ENCODE results near the gene CMYA5. TPM values are rescaled to one million over a fixed set of nuclear protein-coding genes. Genes with fewer than 3 reads are reported as not detected.
"Not testable (repeated sequence)": the region's sequence is repeated elsewhere in the genome, so short reads cannot be mapped to it uniquely, and the experiment has no call there.

CMYA5 gene
- total RNA-seq, 2 experiments from 2014 or later = 0.12 to 0.21 TPM

DNA sequence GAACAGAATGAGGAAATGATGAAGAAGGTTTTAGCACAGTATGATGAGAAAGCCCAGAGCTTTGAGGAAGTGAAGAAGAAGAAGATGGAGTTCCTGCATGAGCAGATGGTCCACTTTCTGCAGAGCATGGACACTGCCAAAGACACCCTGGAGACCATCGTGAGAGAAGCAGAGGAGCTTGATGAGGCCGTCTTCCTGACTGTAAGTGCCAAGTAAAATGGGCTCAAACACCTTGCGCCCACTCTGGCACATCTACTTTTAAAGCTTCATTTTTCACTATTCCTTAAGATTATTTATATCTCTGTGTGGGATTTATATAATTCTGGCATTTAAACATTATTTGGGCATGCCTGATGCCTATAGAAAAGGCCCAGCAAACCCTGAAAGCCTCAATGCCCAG, 55.6 kb downstream of the CMYA5 start:
- H3K27ac Mint-ChIP-seq = no peak overlapping the region
- no peaks in the 10 kb centered on the region for H3K9me3 Mint-ChIP-seq (ENCODE audit: low read depth)
- H3K36me3 Mint-ChIP-seq = no peaks in the 10 kb centered on the region
- ATAC-seq = no peak
- H3K4me3 Mint-ChIP-seq = no peak overlapping the region
- CTCF ChIA-PET = interaction anchor here (1.0 kb wide), 1 partner anchor 95 kb away, joined by 3 read pairs; no protein-coding TSS in a partner anchor
- peaks cover 31% of the 10 kb centered on the region for H3K27me3 Mint-ChIP-seq
- no peaks in the 10 kb centered on the region for H3K4me1 Mint-ChIP-seq
- no peak for DNase-seq

DNA sequence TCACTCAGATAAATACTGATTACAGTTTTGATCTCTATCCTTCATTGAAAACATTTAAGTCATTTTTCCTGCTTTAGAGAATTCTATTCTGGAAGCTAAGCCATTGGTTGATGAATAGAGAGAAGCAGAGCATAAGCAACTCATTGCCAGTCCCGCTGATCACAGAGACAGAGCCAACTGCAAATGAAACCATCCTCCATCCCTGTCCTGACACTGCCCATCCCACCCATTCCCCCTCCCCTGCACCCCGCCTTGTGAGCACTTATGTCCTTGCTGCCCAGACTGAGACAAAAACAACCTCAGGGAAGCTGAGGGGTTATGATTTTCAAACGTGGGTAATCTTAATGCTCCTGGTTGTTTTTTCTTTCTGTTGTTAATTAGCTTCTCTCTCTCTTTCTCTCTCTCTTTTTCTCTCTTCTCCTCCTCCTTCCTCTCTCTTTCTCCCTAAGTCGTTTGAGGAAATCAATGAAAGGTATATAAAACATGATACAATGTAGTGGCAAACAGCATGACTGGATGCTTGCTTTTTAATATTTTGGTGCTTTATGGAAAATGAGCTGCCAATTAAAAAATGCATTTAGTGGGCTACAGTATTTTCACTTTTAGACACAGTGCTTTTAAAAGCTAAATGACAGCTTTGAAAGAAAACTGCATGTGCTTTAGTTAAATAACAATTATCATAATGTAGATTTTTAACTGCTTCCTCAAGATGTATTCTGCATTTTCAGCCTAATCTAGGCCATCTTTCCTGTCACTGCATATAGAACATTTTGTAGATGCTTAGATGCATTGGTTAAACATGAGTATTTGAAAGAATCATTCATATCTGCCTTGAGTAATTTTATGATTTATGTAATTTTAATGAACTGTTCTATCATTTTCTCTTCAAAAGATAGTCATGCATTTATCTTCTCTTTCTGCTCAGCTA, 57.3 kb downstream of the CMYA5 start:
- no peak overlapping the region for H3K27ac Mint-ChIP-seq
- H3K36me3 Mint-ChIP-seq = no peaks in the 10 kb centered on the region
- CTCF ChIA-PET = interaction anchor here (1.2 kb wide), 1 partner anchor 44 kb away, joined by 3 read pairs; no protein-coding TSS in a partner anchor
- no peak for DNase-seq
- no peaks in the 10 kb centered on the region for H3K9me3 Mint-ChIP-seq (ENCODE audit: low read depth)
- no peaks in the 10 kb centered on the region for H3K4me1 Mint-ChIP-seq
- ATAC-seq = no peak
- H3K4me3 Mint-ChIP-seq = no peak overlapping the region
- H3K27me3 Mint-ChIP-seq = peaks cover 39% of the 10 kb centered on the region

DNA sequence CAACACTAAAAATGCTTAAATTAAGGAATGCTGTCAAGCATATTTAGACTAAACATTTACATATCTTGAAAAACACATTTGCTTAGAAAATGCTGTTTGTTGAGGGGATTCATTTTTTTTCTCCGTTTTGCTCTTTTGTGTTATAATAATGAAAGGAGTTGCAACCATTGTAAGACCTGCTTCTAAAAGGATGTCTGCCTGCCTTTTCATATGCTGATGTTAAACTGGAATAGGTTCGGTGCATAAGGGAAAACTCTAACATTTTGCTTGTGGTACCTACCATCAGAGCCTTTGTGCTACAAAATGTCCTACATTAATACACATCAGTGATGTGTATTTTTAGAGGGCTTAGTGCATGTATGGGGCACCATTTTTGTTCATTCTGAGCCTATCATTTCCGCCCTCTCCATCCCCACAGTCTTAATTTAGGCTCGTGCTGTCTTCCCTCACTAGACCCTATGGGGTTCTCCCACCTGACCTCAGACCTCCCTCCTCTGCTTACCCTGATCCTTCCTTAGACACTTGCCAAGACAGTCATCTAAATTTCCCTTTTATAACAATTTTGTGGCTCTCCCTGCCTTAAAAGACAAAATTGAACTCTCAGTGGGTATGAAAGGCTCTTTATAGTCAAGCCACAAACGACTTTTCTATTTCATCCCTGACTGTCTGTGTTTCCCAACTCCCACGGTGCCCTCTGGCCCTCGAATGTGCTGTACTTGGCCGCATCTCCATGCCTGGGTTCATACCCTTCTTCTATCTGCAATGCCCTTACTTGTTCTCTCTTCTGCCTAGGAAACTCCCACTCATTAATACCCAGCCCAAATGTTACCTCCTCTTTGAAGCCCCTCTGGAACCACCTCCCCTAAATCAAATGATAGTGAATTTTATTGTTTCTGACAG, 61.2 kb downstream of the CMYA5 start:
- H3K27ac Mint-ChIP-seq = no peak overlapping the region
- no peak for DNase-seq
- H3K4me3 Mint-ChIP-seq = no peak overlapping the region
- H3K4me1 Mint-ChIP-seq = peaks cover 3% of the 10 kb centered on the region
- H3K27me3 Mint-ChIP-seq = peaks cover 48% of the 10 kb centered on the region
- H3K9me3 Mint-ChIP-seq (ENCODE audit: low read depth) = no peaks in the 10 kb centered on the region
- no peaks in the 10 kb centered on the region for H3K36me3 Mint-ChIP-seq
- CTCF ChIA-PET = no interaction called here
- ATAC-seq = no peak

DNA sequence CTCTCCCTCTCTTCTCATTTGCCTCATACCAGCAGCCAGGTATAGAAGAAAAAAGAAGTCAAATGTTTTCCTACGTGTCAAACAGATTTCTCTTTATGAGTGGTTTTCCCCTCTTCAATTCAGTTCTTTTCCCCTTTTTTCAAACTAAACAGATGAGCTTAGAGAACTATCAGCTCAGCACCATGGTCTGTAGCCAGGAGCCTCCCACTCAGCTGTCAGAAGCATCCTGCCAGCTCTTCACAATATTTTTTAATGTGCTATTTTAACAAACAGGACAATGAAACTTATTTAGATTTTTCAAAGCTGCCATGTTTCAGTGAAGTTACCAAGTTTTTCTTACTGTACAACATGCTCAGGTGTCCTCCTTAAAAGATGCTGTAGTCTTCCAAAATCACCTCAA, 63.5 kb downstream of the CMYA5 start:
- Mint-ChIP-seq H3K9me3 (ENCODE audit: low read depth) (no peaks in the 10 kb centered on the region), H3K27me3 (peaks cover 41% of the 10 kb centered on the region), H3K27ac (no peak overlapping the region), H3K36me3 (no peaks in the 10 kb centered on the region), H3K4me3 (no peak overlapping the region), H3K4me1 (peaks cover 10% of the 10 kb centered on the region)
- DNase-seq (no peak), ATAC-seq (no peak)
- CTCF ChIA-PET = interaction anchor here (1.5 kb wide), 1 partner anchor 10 kb away, joined by 4 read pairs; no protein-coding TSS in a partner anchor

DNA sequence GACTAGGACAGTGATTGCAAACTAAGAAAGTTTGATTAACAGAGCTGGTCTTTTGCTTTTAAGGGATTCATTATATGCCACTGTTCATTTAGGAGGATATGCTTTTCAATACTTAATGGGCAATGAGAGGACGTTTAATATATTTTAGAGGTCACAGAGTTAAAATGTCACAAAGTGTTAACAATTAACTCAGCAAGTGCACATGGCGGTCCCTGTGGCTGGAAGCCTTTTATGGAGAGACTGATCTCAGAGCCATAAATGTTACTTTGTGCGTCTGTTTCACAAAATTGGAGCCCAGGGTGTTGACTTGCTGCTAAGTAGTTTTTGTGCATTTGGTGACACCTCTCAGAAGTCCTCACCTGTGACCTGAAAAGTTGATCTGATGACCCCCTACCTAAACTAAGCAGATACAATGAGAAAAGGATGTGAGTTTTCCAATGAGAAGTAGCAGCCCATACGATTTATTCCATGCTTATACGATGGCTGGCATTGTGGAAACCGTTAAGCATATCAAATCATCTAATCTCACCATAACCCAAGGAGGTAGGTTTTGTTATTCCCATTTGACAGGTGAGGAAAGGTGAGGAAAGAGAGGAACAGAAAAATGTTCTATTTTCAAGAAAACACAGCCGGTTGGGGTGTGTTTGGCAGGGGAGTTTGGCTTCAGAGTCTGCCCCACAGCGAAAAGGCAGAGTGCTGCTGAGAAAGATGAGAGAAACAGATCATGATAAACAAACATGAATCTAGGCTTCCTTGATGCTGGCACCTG, 64.4 kb downstream of the CMYA5 start:
- Mint-ChIP-seq H3K27me3 (peaks cover 39% of the 10 kb centered on the region), H3K4me1 (peaks cover 10% of the 10 kb centered on the region), H3K9me3 (ENCODE audit: low read depth) (no peaks in the 10 kb centered on the region), H3K4me3 (no peak overlapping the region), H3K27ac (no peak overlapping the region), H3K36me3 (no peaks in the 10 kb centered on the region)
- CTCF ChIA-PET = no interaction called here
- DNase-seq (no peak), ATAC-seq (no peak)

DNA sequence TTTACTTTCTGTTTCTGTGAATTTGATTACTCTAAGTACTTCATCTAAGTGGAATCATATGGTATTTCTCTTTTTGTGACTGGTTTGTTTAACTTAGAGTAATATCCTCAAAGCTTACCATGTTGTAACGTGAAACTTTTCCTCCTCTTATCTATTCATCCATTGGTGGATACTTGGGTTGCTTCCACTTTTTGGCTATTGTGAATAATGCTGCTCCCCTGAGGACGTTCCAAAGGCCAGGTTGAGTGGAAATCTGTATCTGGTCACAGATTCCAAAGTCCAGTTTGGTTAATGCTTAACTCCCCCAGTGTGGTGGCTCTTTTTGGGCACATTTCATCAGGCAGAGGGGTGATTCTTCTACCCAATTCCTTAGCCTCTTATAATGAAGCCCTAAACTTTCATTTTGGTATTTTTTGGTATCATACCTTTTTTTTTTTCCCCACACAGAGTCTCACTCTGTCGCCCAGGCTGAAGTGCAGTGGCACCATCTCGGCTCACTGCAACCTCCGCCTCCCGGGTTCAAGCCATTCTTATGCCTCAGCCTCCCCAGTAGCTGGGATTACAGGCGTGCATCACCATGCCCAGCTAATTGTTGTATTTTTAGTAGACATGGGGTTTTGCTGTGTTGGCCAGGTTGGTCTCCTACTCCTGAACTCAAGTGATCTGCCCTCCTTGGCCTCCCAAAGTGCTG, 65.4 kb downstream of the CMYA5 start:
- ATAC-seq (no peak), DNase-seq (no peak)
- Mint-ChIP-seq H3K27ac (no peak overlapping the region), H3K36me3 (no peaks in the 10 kb centered on the region), H3K9me3 (ENCODE audit: low read depth) (no peaks in the 10 kb centered on the region), H3K27me3 (peaks cover 35% of the 10 kb centered on the region), H3K4me3 (no peak overlapping the region), H3K4me1 (peaks cover 10% of the 10 kb centered on the region)
- CTCF ChIA-PET = no interaction called here

DNA sequence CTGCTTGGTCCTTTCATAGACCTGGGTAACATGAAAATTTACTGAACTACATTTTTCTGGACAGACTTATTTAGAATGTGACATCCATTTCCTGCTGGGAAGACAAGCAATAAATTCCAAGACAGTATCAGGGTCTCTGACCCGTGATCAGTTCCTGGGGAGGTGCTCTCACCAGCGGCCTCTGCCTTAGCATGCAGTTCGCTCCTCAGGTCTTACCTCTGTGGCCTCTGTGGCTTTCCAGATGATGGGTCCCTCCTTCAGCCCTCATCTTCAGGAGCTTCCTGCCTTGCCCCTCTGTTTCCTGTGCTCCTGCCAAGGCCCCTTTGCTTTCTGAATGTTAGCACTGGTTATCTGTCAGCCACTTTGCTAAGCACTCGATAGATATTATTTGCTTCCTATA, 66.4 kb downstream of the CMYA5 start:
- no peak overlapping the region for H3K27ac Mint-ChIP-seq
- peaks cover 10% of the 10 kb centered on the region for H3K4me1 Mint-ChIP-seq
- H3K36me3 Mint-ChIP-seq = no peaks in the 10 kb centered on the region
- no peak overlapping the region for H3K4me3 Mint-ChIP-seq
- peaks cover 2% of the 10 kb centered on the region for H3K9me3 Mint-ChIP-seq (ENCODE audit: low read depth)
- H3K27me3 Mint-ChIP-seq = peaks cover 27% of the 10 kb centered on the region
- no peak for DNase-seq
- no peak for ATAC-seq
- CTCF ChIA-PET = no interaction called here

DNA sequence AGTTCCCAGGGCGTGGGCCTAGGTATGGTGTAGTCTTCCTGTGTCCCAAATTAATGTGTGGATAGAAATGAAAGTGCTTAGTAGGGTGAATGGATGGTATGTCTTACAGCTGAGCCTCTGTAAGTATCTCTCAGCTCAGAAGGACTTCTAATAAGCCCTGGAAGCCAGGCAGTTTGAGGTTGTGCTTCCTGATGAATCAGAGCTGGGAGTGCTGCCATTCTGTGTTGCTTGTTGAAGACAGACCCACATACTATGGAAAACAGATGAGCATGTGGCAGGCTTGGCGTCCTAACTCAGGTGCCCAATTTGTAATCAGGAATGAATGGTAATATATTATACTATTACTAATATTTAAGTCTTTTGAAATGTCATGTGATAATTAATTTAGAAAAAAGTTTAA, 69.8 kb downstream of the CMYA5 start:
- DNase-seq = no peak
- Mint-ChIP-seq H3K4me3 (no peak overlapping the region), H3K27ac (no peak overlapping the region), H3K4me1 (peaks cover 10% of the 10 kb centered on the region), H3K27me3 (peaks cover 10% of the 10 kb centered on the region), H3K36me3 (no peaks in the 10 kb centered on the region), H3K9me3 (ENCODE audit: low read depth) (peaks cover 2% of the 10 kb centered on the region)
- ATAC-seq = no peak
- CTCF ChIA-PET = no interaction called here

DNA sequence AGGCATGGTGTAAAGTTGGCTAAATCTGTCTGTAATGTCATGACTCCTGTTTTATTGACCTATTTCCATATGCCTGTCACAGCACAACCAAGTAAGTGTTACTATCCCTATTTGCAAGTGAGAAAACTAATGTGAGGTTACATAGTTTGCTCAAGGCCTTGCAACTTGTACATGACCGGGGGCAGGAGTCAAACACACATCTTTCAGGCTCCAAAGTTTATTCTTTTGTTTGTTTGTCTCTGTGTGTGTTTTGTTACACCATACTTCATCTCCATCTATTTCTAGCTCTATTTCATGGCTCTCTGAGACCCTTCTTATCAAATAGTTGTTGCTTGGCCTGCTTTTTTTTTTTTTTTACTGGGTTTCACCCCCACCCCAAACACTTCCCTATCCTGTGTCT, 70.2 kb downstream of the CMYA5 start:
- CTCF ChIA-PET = no interaction called here
- H3K27ac Mint-ChIP-seq = no peak overlapping the region

DNA sequence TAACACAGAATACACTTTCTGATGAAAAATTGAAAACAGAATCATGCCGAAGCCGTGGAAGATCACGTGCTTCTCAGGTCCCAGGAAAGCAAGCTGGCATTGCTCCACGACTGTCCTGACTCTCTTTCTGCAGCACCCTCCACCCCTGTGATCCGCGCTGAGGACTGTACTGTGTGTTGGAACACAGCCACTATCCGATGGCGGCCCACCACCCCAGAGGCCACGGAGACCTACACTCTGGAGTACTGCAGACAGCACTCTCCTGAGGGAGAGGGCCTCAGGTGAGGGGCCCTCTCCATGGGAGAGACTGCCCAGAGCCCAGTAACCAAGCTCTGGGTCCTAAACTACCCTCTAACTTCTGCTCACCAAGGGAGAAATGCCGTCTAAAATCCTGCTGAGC, 73.3 kb downstream of the CMYA5 start:
- no peaks in the 10 kb centered on the region for H3K36me3 Mint-ChIP-seq
- H3K9me3 Mint-ChIP-seq (ENCODE audit: low read depth) = peaks cover 2% of the 10 kb centered on the region
- ATAC-seq = no peak
- no peak overlapping the region for H3K4me3 Mint-ChIP-seq
- H3K4me1 Mint-ChIP-seq = no peaks in the 10 kb centered on the region
- H3K27me3 Mint-ChIP-seq = peaks cover 7% of the 10 kb centered on the region
- no peak for DNase-seq
- CTCF ChIA-PET = interaction anchor here (1.0 kb wide), 2 partner anchors 10 to 11 kb away, joined by 4 read pairs; no protein-coding TSS in a partner anchor
- H3K27ac Mint-ChIP-seq = no peak overlapping the region

More for the DNA sequence above, 70.2 kb downstream of the CMYA5 start:
- no peak for ATAC-seq
- Mint-ChIP-seq H3K27me3 (peaks cover 6% of the 10 kb centered on the region), H3K4me3 (no peak overlapping the region), H3K4me1 (peaks cover 10% of the 10 kb centered on the region), H3K36me3 (no peaks in the 10 kb centered on the region), H3K9me3 (ENCODE audit: low read depth) (peaks cover 2% of the 10 kb centered on the region)
- DNase-seq = no peak

DNA sequence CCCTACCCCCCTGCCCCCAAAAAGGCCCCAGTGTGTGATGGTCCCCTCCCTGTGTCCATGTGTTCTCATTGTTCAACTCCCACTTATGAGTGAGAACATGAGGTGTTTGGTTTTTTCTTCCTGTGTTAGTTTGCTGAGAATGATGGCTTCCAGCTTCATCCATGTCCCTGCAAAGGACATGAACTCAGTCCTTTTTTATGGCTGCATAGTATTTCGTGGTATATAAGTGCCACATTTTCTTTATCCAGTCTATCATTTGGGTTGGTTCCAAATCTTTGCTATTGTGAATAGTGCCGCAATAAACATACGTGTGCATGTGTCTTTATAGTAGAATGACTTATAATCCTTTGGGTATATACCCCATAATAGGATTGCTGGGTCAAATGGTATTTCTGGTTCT, 74.5 kb downstream of the CMYA5 start:
- H3K36me3 Mint-ChIP-seq; H3K4me3 Mint-ChIP-seq; DNase-seq; H3K27ac Mint-ChIP-seq; H3K4me1 Mint-ChIP-seq; ATAC-seq; CTCF ChIA-PET; H3K9me3 Mint-ChIP-seq (ENCODE audit: low read depth): not testable (repeated sequence)
- H3K27me3 Mint-ChIP-seq = peaks cover 17% of the 10 kb centered on the region

DNA sequence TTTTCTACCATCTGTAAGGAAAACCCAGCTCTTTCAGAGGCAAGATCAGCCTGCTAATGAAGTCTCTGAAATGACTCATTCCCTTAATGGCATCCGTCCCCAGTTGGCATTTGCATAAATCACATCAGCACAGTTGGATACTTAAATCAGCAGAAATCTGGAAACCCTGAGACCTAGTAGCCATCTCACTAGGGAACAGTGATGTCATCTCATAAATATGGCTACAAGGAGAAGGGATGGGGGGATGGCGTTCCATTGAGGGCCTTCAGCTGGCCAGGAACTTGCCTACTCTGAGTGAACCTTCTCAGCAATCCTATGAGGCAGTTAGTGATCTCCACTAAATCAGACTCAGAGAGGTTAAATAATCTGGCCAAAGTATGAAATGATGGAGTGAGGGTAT, 81.8 kb downstream of the CMYA5 start:
- Mint-ChIP-seq H3K27ac (no peak overlapping the region), H3K4me1 (no peaks in the 10 kb centered on the region), H3K27me3 (peaks cover 36% of the 10 kb centered on the region), H3K36me3 (peaks cover 1% of the 10 kb centered on the region), H3K9me3 (ENCODE audit: low read depth) (peaks cover 3% of the 10 kb centered on the region), H3K4me3 (no peak overlapping the region)
- no peak for ATAC-seq
- CTCF ChIA-PET = no interaction called here
- DNase-seq = no peak
